Testis (tissue), 2 donors: ENCODE results near the gene ITGB2.

Experiments
- CTCF ChIP-seq, 3 experiments: fragments of 450-650 bp in 2 of 3; fragments of 200-600 bp in 1 of 3; sonication (generic) in 1 of 3; IDR thresholded peaks; one replicate each; pipeline ENCODE4 v1.5.1; 2016 to 2019; ENCODE audit warnings: antibody characterized with exemption in 3 of 3, mild to moderate bottlenecking in 2 of 3, moderate library complexity in 1 of 3
- POLR2A ChIP-seq: fragments of 450-650 bp; IDR thresholded peaks from one replicate; pipeline ENCODE4 v1.6.1; 2017; ENCODE audit warnings: antibody characterized with exemption, mild to moderate bottlenecking, moderate library complexity

GRCh38 chr21:44916965-44917364, 3.7 kb downstream of the ITGB2 start:
- TF ChIP-seq CTCF (IDR thresholded peaks at IDR 0.05), result no peak
- no peak for TF ChIP-seq POLR2A
